GM18520 (cell line): ENCODE results near the gene FOXRED2.
"Not testable (repeated sequence)": the region's sequence is repeated elsewhere in the genome, so short reads cannot be mapped to it uniquely, and the experiment has no call there.

Source experiments
- ATAC-seq: cut with Tn5 transposase; IDR thresholded peaks from one replicate; pipeline ENCODE4 v1.9.1; 2021; ENCODE audit not compliant: unreplicated experiment

The FOXRED2 gene

GRCh38 chr22:36506637-36507517, at the start of gene FOXRED2:
Gene FOXRED2 (minus strand): TSS chr22:36507040. CDS start chr22:36506422, 618 bp downstream.
- ATAC-seq = peak; percentile 67

- no peak for ATAC-seq
These were observed 47.3 kb upstream of the FOXRED2 start for GRCh38 chr22:36554098-36554497.

GRCh38 chr22:36552289-36552688, 45.4 kb upstream of the FOXRED2 start:
- ATAC-seq = no peak

- ATAC-seq = no peak
These were observed 44.1 kb upstream of the FOXRED2 start for GRCh38 chr22:36550701-36551495.

GRCh38 chr22:36549033-36549432, 42.2 kb upstream of the FOXRED2 start:
- no peak for ATAC-seq

GRCh38 chr22:36548606-36549005, 41.8 kb upstream of the FOXRED2 start:
- no peak for ATAC-seq

GRCh38 chr22:36546932-36547331, 40.1 kb upstream of the FOXRED2 start:
- ATAC-seq = no peak

GRCh38 chr22:36546092-36546804, 39.4 kb upstream of the FOXRED2 start:
- no peak for ATAC-seq

GRCh38 chr22:36544107-36544620, 37.3 kb upstream of the FOXRED2 start:
- ATAC-seq = no peak

GRCh38 chr22:36541831-36542411, 35.1 kb upstream of the FOXRED2 start:
- no peak for ATAC-seq

GRCh38 chr22:36540867-36541642, 34.2 kb upstream of the FOXRED2 start:
- ATAC-seq = no peak

- no peak for ATAC-seq
These were observed 31.7 kb upstream of the FOXRED2 start for GRCh38 chr22:36538529-36538928.

GRCh38 chr22:36536717-36537116, 29.9 kb upstream of the FOXRED2 start:
- no peak for ATAC-seq

GRCh38 chr22:36533320-36533719, 26.5 kb upstream of the FOXRED2 start:
- ATAC-seq = not testable (repeated sequence)

GRCh38 chr22:36532466-36532865, 25.6 kb upstream of the FOXRED2 start:
- no peak for ATAC-seq

- peak; percentile 96 for ATAC-seq
These were observed 22.2 kb upstream of the FOXRED2 start, which contains the start of gene EIF3D for GRCh38 chr22:36528795-36529751. Gene EIF3D (minus strand): TSS chr22:36529166. CDS start chr22:36526121, 3,045 bp downstream.

- no peak for ATAC-seq
These were observed 21.5 kb upstream of the FOXRED2 start for GRCh38 chr22:36528341-36528740.

GRCh38 chr22:36522662-36523061, 15.8 kb upstream of the FOXRED2 start:
- ATAC-seq = no peak

- no peak for ATAC-seq
These were observed 13.6 kb upstream of the FOXRED2 start for GRCh38 chr22:36520423-36520822.
